RPMI7951 (cell line): ENCODE data around the gene ASB5. TPM values are rescaled to one million over a fixed set of nuclear protein-coding genes. Genes with fewer than 3 reads are reported as not detected.
"Not testable (repeated sequence)": the region's sequence is repeated elsewhere in the genome, so short reads cannot be mapped to it uniquely, and the experiment has no call there.

ENCODE experiments used
- DNase-seq: peaks from one replicate; pipeline ENCODE4 v3.0.0-alpha.2; 2012; ENCODE audit warnings: low read depth
- total RNA-seq: library from RNA; depleted of rRNA; stranded (reverse); fragments of >200 nt; shearing (Covaris generic); gene quantifications from 2 replicates; pipeline ENCODE4 v1.2.3, GENCODE V29; 2014; rRNA removed

Gene ASB5
- total RNA-seq: not detected in 2 replicates

DNA sequence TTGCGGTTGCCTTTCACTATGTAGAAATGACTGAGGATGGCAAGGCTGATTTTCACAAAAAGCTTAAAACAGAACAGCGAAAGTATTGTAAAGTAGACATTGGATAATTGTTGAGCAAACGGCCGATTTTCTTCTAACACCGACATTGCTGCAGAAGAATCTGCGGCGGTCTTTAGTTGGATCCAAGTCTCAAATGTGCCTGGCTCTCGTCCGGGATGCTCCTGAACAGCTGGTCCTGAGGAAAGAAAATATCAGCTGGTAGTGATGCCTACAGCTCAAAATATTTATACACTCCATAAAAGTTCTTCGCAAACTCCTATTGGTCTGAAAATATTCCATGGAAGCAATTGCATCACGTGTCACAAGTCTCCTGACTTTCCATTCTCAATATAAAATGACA lies at the start of gene ASB5:
Gene ASB5 (minus strand): TSS at position 260 of the 400 bp plus-strand sequence. CDS start 114 bp downstream, at position 146.
- DNase-seq: no peak

DNA sequence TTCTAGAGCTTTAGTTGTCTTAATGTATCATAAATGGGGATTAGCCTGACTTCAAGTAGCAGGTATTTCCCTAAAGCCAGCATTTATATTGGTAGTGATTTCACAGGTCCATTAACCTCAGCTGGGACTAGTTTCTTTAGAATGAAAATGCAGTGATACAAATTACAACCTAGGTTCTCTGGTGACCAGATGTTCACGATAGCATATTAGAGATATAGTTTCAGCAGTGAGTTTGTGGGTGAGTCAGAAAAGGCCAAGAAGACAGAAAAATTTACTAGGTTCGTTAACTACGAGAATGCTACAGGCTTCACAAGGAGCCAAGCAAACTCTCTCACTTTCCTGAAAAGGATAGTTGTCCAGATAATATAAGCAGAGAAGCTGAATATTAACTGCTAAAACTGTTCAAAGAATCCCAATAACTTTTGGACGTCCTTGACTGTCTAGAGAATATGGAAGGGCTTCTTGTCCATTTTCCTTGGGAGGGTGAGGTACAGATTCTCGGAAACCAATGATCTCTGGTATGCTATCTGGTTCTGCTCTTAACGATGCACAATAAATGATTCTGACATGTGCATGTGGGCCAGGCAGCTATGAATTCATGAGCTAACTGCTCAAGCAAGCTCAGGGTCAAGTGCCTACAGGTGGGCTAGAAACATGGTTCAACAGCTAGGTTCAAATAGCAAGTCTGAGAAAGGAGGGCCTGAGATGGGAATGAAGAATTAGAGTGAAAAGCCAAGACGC lies 44.7 kb upstream of the ASB5 start:
- peak; percentile 5 for DNase-seq

DNA sequence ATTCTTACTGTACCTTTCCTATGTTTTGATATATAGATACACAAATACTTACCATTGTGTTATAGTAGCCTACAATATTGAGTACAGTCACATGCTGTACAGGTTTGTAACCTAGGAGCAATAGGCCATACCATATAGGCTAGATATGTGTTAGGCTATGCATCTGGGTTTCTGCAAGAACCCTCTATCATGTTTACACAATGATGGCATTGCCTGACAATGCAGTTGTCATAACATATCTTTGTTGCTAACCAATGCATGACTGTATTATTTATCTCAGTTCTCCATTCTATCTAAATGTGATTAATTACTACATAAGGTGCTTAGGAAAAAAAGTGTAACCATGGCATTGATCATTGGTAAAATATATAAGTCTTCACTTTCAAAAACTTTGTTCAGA lies 40.8 kb upstream of the ASB5 start:
- no peak for DNase-seq

GRCh38 chr4:176309046-176309445 lies 40.0 kb upstream of the ASB5 start:
- no peak for DNase-seq

DNA sequence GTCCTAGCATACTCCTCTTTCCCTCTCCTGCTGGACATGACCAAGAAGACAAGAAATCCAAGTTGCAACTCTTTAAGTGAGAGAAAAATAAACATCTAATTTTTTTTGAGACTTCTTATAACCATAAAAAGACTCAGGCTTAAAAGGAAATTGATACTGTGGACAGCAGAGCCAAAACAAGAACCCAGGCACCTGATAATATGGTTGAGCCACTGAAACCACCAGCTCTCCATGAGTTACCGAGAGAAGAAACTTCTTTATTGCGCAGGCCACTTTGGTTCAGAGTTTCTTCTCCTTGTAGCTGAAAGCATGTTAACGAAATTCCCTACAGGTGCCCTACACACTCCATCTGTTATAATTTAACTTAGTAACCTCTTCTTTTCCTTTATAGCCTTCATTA lies 39.4 kb upstream of the ASB5 start:
- no peak for DNase-seq

DNA sequence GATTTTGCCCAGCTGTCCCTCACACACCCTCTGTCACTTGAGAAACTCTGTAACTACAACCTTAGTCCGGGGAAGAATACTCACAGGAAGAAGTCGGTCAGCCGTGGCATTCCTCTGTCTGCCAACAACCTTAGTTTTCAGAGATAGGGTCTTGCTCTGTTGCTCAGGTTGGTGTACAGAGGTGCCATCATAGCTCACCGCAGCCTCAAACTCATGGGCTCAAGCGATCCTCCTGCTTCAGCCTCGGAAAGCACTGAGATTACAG lies 38.6 kb upstream of the ASB5 start:
- DNase-seq: no peak

- no peak for DNase-seq
Observed at GRCh38 chr4:176306837-176307665, 38.0 kb upstream of the ASB5 start.

DNA sequence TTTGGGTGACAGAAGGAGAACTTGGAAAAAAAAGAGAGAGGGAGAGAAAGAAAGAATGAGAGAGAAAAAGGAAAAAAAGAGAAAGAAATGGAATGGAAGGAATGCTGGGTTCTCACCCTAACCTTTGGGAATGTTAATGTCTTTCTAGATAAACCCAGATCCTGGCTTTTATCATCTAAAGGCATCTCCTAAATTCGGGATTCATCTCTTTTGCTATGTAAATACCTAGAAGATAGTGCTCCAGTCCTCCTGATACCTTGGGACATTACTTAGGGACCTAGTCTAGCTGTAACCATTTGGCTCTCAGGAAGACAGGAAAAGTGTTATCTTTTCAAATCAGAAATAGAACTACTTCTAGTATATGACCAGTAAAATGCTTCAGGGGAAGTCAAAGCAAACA lies 34.9 kb upstream of the ASB5 start:
- no peak for DNase-seq

DNA sequence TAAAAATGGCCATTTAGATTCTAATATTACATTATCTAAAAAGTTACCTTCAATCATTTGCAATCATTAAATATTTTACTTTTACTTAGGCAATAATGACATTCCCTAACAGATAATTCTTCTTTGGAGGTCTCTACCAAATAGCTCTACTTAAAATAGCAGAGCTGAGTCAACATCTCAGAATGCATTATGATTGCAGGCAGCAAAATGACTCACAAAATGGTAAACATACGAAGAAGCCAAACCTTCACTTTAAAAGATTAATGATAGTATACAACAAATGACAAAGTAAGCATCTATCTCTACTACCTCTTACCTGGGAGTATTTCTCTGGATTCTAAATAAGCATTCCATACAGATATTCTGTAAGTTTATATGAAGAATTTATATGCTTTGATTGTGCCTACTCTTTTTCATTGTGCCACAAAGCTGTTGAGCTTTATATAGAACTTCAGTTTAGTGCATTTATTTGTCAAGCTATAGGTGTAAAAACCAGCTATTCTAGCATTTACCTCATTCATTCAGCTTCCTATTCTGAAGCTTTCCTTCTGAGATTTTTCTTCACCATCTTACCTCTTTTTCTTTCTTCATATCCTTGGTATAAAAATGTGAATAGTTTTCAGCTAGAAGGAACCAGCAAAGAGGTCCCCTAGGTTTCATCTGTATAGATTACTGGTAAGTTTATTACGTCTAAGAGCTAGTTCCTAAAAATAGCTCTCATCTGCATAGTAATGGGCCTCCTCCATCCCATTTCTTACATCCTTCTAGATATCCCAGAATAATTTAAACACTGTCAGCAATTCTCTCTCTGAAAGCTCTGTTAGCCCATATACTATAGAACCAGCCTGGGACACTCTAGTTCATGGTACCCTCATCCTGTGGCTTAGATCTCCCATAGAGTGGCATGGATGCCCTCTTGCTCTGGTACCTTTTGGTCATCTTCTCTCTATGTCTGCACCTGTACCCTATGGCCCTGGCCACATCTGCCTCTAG lies 33.6 kb upstream of the ASB5 start:
- DNase-seq: peak; percentile 62

GRCh38 chr4:176300565-176300964 lies 31.5 kb upstream of the ASB5 start:
- DNase-seq: no peak

DNA sequence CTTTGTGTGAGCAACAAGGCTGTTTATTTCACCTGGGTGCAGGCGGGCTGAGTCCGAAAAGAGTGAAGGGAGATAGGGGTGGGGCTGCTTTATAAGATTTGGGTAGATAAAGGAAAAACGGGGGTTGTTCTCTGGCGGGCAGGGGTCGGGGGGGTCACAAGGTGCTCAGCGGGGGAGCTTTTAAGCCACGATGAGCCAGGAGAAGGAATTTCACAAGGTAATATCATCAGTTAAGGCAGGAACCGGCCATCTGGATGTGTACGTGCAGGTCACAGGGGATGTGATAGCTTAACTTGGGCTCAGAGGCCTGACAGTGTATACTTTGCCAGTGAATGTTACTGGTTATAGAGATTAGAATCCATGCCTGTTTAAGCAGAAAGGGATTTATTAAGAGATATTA lies 31.0 kb upstream of the ASB5 start:
- DNase-seq: no peak

- no peak for DNase-seq
Observed at GRCh38 chr4:176298664-176299063, 29.6 kb upstream of the ASB5 start.

DNA sequence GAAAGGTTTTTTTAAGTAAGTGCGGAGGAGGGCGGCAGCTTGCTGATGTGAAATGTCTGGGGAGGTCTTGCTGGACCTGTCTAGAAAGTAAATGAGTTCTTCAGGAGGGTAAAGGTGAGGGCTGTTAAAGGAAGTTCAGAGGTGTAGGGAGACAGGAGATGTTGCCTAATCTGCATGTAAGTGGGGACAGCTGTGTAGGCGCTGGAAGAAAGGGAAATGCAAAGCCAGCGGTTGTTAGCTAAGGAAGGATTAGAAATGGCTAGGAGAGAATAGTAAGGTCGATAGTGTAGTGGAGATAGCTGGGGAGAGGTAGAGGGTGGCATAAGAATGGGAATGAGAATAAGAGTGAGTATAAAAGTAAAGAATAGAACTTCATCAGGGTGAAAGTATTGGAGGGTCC lies 26.9 kb upstream of the ASB5 start:
- DNase-seq: not testable (repeated sequence)

DNA sequence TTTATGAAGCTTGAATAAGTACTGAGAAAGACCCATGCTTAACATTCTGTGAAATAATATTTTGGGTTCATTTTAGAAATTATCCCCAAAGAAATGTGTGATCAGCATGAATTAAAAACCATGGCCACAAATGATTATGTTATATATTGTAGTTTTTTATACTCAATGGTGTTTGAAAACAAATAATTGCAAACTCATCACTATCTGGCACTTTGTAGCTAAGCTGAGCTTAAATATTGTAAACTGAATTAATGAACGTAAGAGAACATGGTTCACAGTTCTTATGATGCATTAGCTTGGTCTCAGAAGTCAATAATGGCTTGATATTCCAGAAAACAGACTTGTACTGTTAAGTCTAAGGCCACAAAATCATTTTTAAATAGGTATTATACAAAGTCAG lies 24.6 kb upstream of the ASB5 start:
- no peak for DNase-seq

- no peak for DNase-seq
Observed at GRCh38 chr4:176292920-176293319, 23.9 kb upstream of the ASB5 start.

DNA sequence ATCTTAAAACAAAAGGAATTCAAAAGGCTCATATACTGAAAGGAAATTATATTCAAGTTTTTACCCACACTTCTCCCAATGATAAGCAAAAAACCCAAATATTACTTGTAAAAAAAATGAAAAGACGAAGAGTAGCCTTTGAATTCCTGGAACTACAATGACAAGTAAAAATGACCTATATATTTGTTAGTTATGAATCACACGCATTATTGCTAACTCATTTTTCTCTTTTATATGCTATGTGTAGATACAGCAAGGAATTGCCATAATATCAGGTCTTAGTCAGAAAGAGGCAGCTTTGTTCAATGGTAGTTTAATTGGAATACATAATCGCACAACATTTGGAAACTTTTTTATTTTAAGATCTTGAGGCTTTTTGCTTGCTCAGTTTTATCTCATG lies 22.7 kb upstream of the ASB5 start:
- DNase-seq: no peak

DNA sequence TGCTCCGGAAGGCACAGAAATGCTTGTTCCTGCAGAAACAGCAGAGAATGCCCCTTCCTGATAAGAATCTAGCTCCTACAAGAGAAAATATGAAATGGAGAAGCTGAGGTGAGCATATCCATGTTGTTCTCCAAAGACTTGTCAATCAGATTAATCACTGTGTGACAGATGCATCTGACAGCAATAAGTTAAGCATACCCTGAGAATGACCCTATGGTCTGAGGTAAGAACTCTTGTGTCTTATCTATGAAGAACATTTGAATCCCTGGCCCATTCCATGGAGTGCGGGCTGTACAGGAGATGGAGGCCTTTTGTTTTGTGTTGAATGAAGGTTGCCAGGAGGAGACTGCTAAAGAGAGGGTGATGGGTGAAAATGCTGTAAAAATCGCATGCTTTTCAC lies 21.5 kb upstream of the ASB5 start:
- no peak for DNase-seq

- DNase-seq: no peak
Observed at GRCh38 chr4:176289561-176289960, 20.5 kb upstream of the ASB5 start.

DNA sequence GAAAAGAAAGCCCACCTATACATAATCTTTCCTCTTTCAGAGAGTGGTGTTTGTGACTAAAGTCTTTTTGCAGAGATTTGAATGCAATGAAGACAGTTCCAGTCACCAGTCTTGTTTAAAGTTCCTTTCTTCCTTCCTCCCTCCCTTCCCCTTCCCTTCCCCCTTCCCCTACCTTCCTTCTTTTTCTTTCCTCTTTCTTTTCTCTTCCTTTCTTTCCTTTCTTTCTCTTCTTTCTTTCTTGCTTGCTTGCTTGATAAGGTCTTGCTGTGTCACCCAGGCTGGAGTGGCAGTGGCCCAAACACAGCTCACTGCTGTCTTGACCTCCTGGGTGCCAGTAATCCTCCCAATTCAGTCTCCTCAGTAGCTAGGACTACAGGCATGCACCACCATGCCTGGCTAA lies 19.0 kb upstream of the ASB5 start:
- no peak for DNase-seq

DNA sequence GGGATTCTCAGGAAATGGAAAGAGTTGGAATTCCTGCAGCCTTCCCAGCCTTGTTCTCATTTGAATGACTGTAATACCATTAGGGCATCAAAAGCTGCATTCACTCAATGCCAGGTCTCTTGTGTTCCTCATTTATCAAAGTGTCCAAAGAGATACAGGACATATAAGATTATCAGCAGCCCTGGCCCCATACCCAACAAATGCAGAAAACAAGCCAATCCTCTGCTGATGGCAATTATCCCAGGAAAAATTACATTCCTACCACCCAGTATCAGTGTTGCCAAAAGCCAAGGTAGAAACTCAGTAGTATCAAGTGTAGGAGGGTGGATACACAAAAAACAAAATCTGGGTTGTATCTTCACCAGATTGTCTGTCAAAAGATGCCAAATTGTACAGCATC lies 18.5 kb upstream of the ASB5 start:
- DNase-seq: no peak

- no peak for DNase-seq
Observed at GRCh38 chr4:176286728-176287127, 17.7 kb upstream of the ASB5 start.

GRCh38 chr4:176279560-176279959 lies 10.5 kb upstream of the ASB5 start:
- not testable (repeated sequence) for DNase-seq
